HepG2 (cell line): ENCODE data around the gene DDX46. TPM values are rescaled to one million over a fixed set of nuclear protein-coding genes. Genes with fewer than 3 reads are reported as not detected.

ENCODE experiments used
- ATF5 ChIP-seq: sonication (generic); formaldehyde crosslinking; IDR thresholded peaks from 2 replicates; pipeline ENCODE4 v1.4.0; 2020; ENCODE audit warnings: mild to moderate bottlenecking, low read depth, missing genetic modification reagents
- E2F1 ChIP-seq: sonication (generic); formaldehyde crosslinking; IDR thresholded peaks from 2 replicates; pipeline ENCODE4 v1.5.0; 2020; ENCODE audit warnings: missing genetic modification reagents
- FOXC1 ChIP-seq: sonication (generic); formaldehyde crosslinking; IDR thresholded peaks from 2 replicates; pipeline ENCODE4 v1.8.0; 2022; ENCODE audit warnings: mild to moderate bottlenecking, missing genetic modification reagents, borderline replicate concordance
- FOXO1 ChIP-seq: sonication (generic); formaldehyde crosslinking; IDR thresholded peaks from 2 replicates; pipeline ENCODE4 v1.4.0; 2020; ENCODE audit warnings: missing genetic modification reagents
- KDM1A ChIP-seq: IDR thresholded peaks from 2 replicates; pipeline ENCODE4 v1.6.1; 2016; ENCODE audit warnings: missing compliant biosample characterization
- LCORL ChIP-seq, 2 experiments: fragments of 450-650 bp in 1 of 2; sonication (generic) in 1 of 2; formaldehyde crosslinking in 1 of 2; IDR thresholded peaks; 2 replicates each; pipeline versions ENCODE4 v1.5.0 to v1.6.1; 2017 to 2020; ENCODE audit warnings: antibody characterized with exemption in 1 of 2, missing genetic modification reagents in 1 of 2
- NPAS2 ChIP-seq: sonication (generic); formaldehyde crosslinking; IDR thresholded peaks from 2 replicates; pipeline ENCODE4 v1.8.0; 2022; ENCODE audit warnings: mild to moderate bottlenecking, missing genetic modification reagents, borderline replicate concordance
- POLR2AphosphoS5 ChIP-seq: IDR thresholded peaks from 2 replicates; pipeline ENCODE4 v1.6.1; 2012; ENCODE audit warnings: low read depth, low read length
- RAD21 ChIP-seq: fragments of 450-650 bp; formaldehyde crosslinking; IDR thresholded peaks from 2 replicates; pipeline ENCODE4 v1.5.0; 2020; ENCODE audit warnings: mild to moderate bottlenecking
- STAG1 ChIP-seq: sonication (generic); formaldehyde crosslinking; IDR thresholded peaks from 2 replicates; pipeline ENCODE4 v1.4.0; 2020; ENCODE audit warnings: missing genetic modification reagents
- SYNCRIP ChIP-seq: fragments of 200-400 bp; formaldehyde crosslinking; IDR thresholded peaks from 2 replicates; pipeline ENCODE4 v1.6.1; 2018; ENCODE audit warnings: mild to moderate bottlenecking, low read depth, low read length; ENCODE audit not compliant: insufficient read depth
- ZBTB7A ChIP-seq: sonication (generic); formaldehyde crosslinking; IDR thresholded peaks from 2 replicates; pipeline ENCODE4 v1.8.0; 2022; ENCODE audit warnings: mild to moderate bottlenecking, missing genetic modification reagents
- ZNF225 ChIP-seq: sonication (generic); formaldehyde crosslinking; IDR thresholded peaks from 2 replicates; pipeline ENCODE4 v1.4.0; 2020; ENCODE audit warnings: mild to moderate bottlenecking, missing genetic modification reagents
- ZNF367 ChIP-seq: sonication (generic); formaldehyde crosslinking; IDR thresholded peaks from 2 replicates; pipeline ENCODE4 v1.4.0; 2020; ENCODE audit warnings: missing genetic modification reagents, borderline replicate concordance
- ZNF460 ChIP-seq: sonication (generic); formaldehyde crosslinking; IDR thresholded peaks from 2 replicates; pipeline ENCODE4 v1.5.1; 2020; ENCODE audit warnings: missing genetic modification reagents, mild to moderate bottlenecking, borderline replicate concordance
- ZNF501 ChIP-seq: sonication (generic); formaldehyde crosslinking; IDR thresholded peaks from 2 replicates; pipeline ENCODE4 v1.5.1; 2020; ENCODE audit warnings: mild to moderate bottlenecking, moderate library complexity, missing genetic modification reagents
- ZNF570 ChIP-seq: sonication (generic); formaldehyde crosslinking; IDR thresholded peaks from 2 replicates; pipeline ENCODE4 v1.4.0; 2020; ENCODE audit warnings: mild to moderate bottlenecking, missing genetic modification reagents, borderline replicate concordance
- polyA plus RNA-seq, 8 experiments: library from polyadenylated mRNA; depleted of rRNA in 3 of 8; stranded (reverse) in 7 of 8; unstranded in 1 of 8; fragments of >200 nt; fragmentation: Illumina TruSeq in 4 of 8; extraction: Trizol in 4 of 8; gene quantifications; 2 replicates each; pipeline versions ENCODE4 v1.2.1 to v1.2.3, GENCODE V29; 2011 to 2016; ENCODE audit warnings: low read depth in 4 of 8, missing spikeins in 1 of 8, mixed read lengths in 1 of 8; ENCODE audit not compliant: insufficient read depth in 1 of 8
- total RNA-seq, 5 experiments: library from RNA; depleted of rRNA; stranded (reverse); fragments of >200 nt; fragmentation: Illumina TruSeq; extraction: Trizol; gene quantifications; 2 replicates each; pipeline ENCODE4 v1.2.3, GENCODE V29; 2016; ENCODE audit warnings: low read depth in 1 of 5
- TF ChIP-seq, protein P1 (sequence below): sonication (generic); formaldehyde crosslinking; IDR thresholded peaks from 2 replicates; pipeline ENCODE4 v1.4.0; 2020; ENCODE audit warnings: missing genetic modification reagents, borderline replicate concordance
- TF ChIP-seq, protein P2 (sequence below): IDR thresholded peaks from 2 replicates; pipeline ENCODE4 v1.6.1; 2012; ENCODE audit warnings: low read length, improper control_type of control experiment

The DDX46 gene
- total and polyA plus RNA-seq, 2 of the 13 experiments (the other 11 are each of a cell fraction or from before 2014, with no cell fraction given) = 27.3 to 59.3 TPM

DNA sequence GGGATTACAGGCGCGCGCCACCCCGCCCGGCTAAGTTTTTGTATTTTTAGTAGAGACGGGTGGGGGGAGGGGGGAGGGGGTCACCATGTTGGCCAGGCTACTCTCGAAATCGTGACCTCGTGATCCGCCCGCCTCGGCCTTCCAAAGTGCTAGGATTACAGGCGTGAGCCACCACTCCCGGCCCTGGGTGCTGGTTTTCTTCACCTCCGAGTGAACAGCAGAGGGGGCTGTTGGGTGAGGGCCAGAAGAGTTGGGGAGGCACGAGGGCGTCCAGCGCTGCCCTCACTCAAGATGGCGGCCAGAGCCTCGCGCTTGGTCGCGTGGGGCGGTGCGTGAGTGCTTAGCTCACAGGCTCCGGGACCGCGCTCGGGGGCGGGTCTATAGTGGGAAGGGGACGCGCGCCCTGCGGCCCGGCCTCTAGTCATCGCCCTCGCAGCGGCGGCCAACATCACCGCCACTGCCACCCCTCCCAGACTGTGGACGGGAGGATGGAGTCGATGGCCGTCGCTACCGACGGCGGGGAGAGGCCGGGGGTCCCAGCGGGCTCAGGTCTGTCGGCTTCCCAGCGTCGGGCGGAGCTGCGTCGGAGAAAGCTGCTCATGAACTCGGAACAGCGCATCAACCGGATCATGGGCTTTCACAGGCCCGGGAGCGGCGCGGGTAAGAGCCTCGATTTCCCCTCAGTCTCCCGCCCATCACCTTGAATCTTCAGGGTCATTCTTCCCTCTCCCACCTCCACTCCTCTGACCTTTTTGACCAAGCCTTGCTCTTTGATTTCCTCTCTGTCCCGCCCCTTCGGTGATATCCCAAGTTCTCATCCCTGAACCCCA is 20.2 kb upstream of the DDX46 start, which contains the start of gene CAMLG (continued):
- no peak for TF ChIP-seq SYNCRIP
- peak; percentile 67; the same call in 1 of the 2 replicates for TF ChIP-seq ZNF225 (CRISPR knock-in tag)
- TF ChIP-seq ZNF501 = peak; percentile 90
- TF ChIP-seq FOXC1 (CRISPR knock-in tag) = peak; percentile 95
- peak; percentile 81 for TF ChIP-seq RAD21 (CRISPR knock-in tag)
- TF ChIP-seq ZNF460 = peak; percentile 85; the same call in 1 of the 2 replicates
- no peak for TF ChIP-seq KDM1A (CRISPR knock-in tag)
- TF ChIP-seq, protein P1, sequence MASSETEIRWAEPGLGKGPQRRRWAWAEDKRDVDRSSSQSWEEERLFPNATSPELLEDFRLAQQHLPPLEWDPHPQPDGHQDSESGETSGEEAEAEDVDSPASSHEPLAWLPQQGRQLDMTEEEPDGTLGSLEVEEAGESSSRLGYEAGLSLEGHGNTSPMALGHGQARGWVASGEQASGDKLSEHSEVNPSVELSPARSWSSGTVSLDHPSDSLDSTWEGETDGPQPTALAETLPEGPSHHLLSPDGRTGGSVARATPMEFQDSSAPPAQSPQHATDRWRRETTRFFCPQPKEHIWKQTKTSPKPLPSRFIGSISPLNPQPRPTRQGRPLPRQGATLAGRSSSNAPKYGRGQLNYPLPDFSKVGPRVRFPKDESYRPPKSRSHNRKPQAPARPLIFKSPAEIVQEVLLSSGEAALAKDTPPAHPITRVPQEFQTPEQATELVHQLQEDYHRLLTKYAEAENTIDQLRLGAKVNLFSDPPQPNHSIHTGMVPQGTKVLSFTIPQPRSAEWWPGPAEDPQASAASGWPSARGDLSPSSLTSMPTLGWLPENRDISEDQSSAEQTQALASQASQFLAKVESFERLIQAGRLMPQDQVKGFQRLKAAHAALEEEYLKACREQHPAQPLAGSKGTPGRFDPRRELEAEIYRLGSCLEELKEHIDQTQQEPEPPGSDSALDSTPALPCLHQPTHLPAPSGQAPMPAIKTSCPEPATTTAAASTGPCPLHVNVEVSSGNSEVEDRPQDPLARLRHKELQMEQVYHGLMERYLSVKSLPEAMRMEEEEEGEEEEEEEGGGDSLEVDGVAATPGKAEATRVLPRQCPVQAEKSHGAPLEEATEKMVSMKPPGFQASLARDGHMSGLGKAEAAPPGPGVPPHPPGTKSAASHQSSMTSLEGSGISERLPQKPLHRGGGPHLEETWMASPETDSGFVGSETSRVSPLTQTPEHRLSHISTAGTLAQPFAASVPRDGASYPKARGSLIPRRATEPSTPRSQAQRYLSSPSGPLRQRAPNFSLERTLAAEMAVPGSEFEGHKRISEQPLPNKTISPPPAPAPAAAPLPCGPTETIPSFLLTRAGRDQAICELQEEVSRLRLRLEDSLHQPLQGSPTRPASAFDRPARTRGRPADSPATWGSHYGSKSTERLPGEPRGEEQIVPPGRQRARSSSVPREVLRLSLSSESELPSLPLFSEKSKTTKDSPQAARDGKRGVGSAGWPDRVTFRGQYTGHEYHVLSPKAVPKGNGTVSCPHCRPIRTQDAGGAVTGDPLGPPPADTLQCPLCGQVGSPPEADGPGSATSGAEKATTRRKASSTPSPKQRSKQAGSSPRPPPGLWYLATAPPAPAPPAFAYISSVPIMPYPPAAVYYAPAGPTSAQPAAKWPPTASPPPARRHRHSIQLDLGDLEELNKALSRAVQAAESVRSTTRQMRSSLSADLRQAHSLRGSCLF (CRISPR knock-in tag) = no peak; the same call in 1 of the 2 replicates
- peak; percentile 62 for TF ChIP-seq E2F1 (CRISPR knock-in tag)
- peak; percentile 22; the same call in 1 of the 2 replicates for TF ChIP-seq ZBTB7A (CRISPR knock-in tag)
- TF ChIP-seq, protein P2, sequence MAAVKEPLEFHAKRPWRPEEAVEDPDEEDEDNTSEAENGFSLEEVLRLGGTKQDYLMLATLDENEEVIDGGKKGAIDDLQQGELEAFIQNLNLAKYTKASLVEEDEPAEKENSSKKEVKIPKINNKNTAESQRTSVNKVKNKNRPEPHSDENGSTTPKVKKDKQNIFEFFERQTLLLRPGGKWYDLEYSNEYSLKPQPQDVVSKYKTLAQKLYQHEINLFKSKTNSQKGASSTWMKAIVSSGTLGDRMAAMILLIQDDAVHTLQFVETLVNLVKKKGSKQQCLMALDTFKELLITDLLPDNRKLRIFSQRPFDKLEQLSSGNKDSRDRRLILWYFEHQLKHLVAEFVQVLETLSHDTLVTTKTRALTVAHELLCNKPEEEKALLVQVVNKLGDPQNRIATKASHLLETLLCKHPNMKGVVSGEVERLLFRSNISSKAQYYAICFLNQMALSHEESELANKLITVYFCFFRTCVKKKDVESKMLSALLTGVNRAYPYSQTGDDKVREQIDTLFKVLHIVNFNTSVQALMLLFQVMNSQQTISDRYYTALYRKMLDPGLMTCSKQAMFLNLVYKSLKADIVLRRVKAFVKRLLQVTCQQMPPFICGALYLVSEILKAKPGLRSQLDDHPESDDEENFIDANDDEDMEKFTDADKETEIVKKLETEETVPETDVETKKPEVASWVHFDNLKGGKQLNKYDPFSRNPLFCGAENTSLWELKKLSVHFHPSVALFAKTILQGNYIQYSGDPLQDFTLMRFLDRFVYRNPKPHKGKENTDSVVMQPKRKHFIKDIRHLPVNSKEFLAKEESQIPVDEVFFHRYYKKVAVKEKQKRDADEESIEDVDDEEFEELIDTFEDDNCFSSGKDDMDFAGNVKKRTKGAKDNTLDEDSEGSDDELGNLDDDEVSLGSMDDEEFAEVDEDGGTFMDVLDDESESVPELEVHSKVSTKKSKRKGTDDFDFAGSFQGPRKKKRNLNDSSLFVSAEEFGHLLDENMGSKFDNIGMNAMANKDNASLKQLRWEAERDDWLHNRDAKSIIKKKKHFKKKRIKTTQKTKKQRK = no peak
- no peak for TF ChIP-seq ZNF367 (CRISPR knock-in tag)
- TF ChIP-seq STAG1 (CRISPR knock-in tag) = peak; percentile 82
- no peak for TF ChIP-seq NPAS2
- peak; percentile 77; the same call in 1 of the 2 replicates for TF ChIP-seq ATF5
- peak; percentile 65; the same call in 1 of the 2 replicates for TF ChIP-seq POLR2AphosphoS5
- TF ChIP-seq LCORL (IDR thresholded peaks at IDR 0.05) = no peak
- peak; percentile 89 for TF ChIP-seq LCORL (CRISPR knock-in tag; IDR thresholded peaks at IDR 0.05)
- TF ChIP-seq ZNF570 (CRISPR knock-in tag) = no peak
- peak; percentile 65 for TF ChIP-seq FOXO1
